Smooth muscle cell (in vitro differentiated cells): ENCODE data around the gene IGF2BP3. TPM values are rescaled to one million over a fixed set of nuclear protein-coding genes. Genes with fewer than 3 reads are reported as not detected.

Experiments used
- DNase-seq: peaks from one replicate; lab custom pipeline; 2025; ENCODE audit not compliant: unreplicated experiment; lab: John Stamatoyannopoulos, UW
- H2AFZ ChIP-seq: fragments of 200-600 bp; sonication (generic); 2 replicates; pipeline ENCODE4 v1.6.0; 2016; ENCODE audit warnings: antibody characterized with exemption, low read depth, mild to moderate bottlenecking
- H3F3A ChIP-seq: fragments of 200-600 bp; sonication (generic); 2 replicates; pipeline ENCODE4 v1.6.0; 2017; ENCODE audit warnings: antibody characterized with exemption, low read depth
- H3K27ac ChIP-seq: fragments of 200-600 bp; sonication (generic); 2 replicates; pipeline ENCODE4 v1.5.1; 2016; ENCODE audit warnings: low read depth, mild to moderate bottlenecking
- H3K27me3 ChIP-seq: fragments of 200-600 bp; sonication (generic); 2 replicates; pipeline ENCODE4 v1.6.1; 2016; ENCODE audit warnings: low read depth, mild to moderate bottlenecking
- H3K36me3 ChIP-seq: fragments of 200-600 bp; sonication (generic); 2 replicates; pipeline ENCODE4 v1.5.1; 2016; ENCODE audit warnings: low read depth
- H3K4me1 ChIP-seq: fragments of 200-600 bp; sonication (generic); 2 replicates; pipeline ENCODE4 v1.5.1; 2016; ENCODE audit warnings: low read depth
- H3K4me2 ChIP-seq: fragments of 200-600 bp; sonication (generic); 2 replicates; pipeline ENCODE4 v1.6.0; 2016; ENCODE audit warnings: mild to moderate bottlenecking
- H3K4me3 ChIP-seq: fragments of 200-600 bp; sonication (generic); 2 replicates; pipeline ENCODE4 v1.5.1; 2016; ENCODE audit warnings: mild to moderate bottlenecking
- H3K79me2 ChIP-seq: fragments of 200-600 bp; sonication (generic); 2 replicates; pipeline ENCODE4 v1.6.0; 2016; ENCODE audit warnings: low read depth, mild to moderate bottlenecking
- H3K9ac ChIP-seq: fragments of 200-600 bp; sonication (generic); 2 replicates; pipeline ENCODE4 v1.6.0; 2016; ENCODE audit warnings: low read depth
- H3K9me3 ChIP-seq: fragments of 200-600 bp; sonication (generic); replicated peaks from 2 replicates; pipeline ENCODE4 v1.5.1; 2016; ENCODE audit warnings: low read depth
- H4K20me1 ChIP-seq: fragments of 200-600 bp; sonication (generic); 2 replicates; pipeline ENCODE4 v1.6.0; 2016; ENCODE audit warnings: low read depth
- WGBS: methylation state at CpG from one replicate; pipeline ENCODE4 v1.1.7; 2016; ENCODE audit warnings: low lambda C conversion rate; 5-methylcytosine and 5-hydroxymethylcytosine counted together
- polyA plus RNA-seq: library from polyadenylated mRNA; unstranded; fragments of >200 nt; fragmentation: Nextera tagmentation; extraction: Ambion mirVana; gene quantifications from 2 replicates; pipeline ENCODE4 v1.2.1, GENCODE V29; 2016
- total RNA-seq: library from RNA; depleted of rRNA; stranded (reverse); fragments of >200 nt; gene quantifications from 2 replicates; pipeline ENCODE4 v1.2.3, GENCODE V29; 2014
- TF ChIP-seq, protein P1 (sequence below): fragments of 200-600 bp; sonication (generic); IDR thresholded peaks from 2 replicates; pipeline ENCODE4 v1.5.1; 2017; ENCODE audit warnings: borderline replicate concordance, mild to moderate bottlenecking, antibody characterized with exemption; ENCODE audit not compliant: insufficient read depth, poor library complexity, severe bottlenecking

Gene IGF2BP3
- total and polyA plus RNA-seq, 2 experiments from 2014 or later: 7.9 to 35.2 TPM

DNA sequence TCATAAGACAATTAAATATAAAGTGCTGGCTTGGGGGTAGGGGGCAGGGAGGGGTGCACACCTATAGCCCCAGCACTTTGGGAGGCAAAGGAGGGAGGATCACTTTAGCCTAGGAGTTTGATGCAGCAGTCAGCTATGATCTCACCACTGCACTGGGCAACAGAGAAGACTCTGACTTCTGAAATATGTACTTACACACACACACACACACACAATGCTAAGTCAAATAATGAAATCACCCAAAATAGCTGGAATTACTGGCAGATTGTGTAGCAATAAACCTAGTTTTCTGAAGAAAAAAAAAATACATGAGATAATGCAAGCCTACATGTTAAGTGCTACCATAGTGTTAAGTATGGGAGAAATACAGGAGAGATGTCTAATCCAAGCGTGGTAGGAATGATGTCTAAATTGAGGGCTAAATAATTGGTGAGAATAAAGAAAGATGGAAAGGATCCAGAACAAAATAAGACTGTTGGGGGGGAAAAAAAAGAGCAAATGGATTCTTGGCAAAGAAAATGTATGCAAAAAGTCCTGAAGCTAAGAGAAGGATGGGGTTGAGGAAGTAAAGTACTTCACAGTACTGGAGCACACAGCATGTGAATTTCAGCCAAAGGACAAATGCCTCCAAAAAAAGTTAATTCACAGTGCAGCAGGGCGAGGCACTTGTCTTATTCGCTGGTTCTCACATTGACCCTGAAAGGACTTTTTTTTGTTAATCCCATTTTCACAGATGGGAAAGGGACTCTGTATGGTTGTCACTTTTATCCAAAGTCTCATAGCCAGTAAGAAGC lies 73.9 kb downstream of the IGF2BP3 start:
- Histone ChIP-seq H3K4me1 (peaks cover 7% of the 10 kb centered on the region), H3K4me2 (no peak overlapping the region), H3K27me3 (no peaks in the 10 kb centered on the region), H3K36me3 (no peaks in the 10 kb centered on the region), H3K9ac (no peak overlapping the region), H3F3A (no peaks in the 10 kb centered on the region), H3K9me3 (no peaks in the 10 kb centered on the region), H2AFZ (no peak overlapping the region), H3K79me2 (peaks cover 3% of the 10 kb centered on the region), H4K20me1 (peaks cover 39% of the 10 kb centered on the region), H3K27ac (no peak overlapping the region), H3K4me3 (no peak overlapping the region)
- 94% methylated on average over 3 of the region's 3 CpGs for WGBS
- TF ChIP-seq, protein P1, sequence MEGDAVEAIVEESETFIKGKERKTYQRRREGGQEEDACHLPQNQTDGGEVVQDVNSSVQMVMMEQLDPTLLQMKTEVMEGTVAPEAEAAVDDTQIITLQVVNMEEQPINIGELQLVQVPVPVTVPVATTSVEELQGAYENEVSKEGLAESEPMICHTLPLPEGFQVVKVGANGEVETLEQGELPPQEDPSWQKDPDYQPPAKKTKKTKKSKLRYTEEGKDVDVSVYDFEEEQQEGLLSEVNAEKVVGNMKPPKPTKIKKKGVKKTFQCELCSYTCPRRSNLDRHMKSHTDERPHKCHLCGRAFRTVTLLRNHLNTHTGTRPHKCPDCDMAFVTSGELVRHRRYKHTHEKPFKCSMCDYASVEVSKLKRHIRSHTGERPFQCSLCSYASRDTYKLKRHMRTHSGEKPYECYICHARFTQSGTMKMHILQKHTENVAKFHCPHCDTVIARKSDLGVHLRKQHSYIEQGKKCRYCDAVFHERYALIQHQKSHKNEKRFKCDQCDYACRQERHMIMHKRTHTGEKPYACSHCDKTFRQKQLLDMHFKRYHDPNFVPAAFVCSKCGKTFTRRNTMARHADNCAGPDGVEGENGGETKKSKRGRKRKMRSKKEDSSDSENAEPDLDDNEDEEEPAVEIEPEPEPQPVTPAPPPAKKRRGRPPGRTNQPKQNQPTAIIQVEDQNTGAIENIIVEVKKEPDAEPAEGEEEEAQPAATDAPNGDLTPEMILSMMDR: no peak
- no peak for DNase-seq

DNA sequence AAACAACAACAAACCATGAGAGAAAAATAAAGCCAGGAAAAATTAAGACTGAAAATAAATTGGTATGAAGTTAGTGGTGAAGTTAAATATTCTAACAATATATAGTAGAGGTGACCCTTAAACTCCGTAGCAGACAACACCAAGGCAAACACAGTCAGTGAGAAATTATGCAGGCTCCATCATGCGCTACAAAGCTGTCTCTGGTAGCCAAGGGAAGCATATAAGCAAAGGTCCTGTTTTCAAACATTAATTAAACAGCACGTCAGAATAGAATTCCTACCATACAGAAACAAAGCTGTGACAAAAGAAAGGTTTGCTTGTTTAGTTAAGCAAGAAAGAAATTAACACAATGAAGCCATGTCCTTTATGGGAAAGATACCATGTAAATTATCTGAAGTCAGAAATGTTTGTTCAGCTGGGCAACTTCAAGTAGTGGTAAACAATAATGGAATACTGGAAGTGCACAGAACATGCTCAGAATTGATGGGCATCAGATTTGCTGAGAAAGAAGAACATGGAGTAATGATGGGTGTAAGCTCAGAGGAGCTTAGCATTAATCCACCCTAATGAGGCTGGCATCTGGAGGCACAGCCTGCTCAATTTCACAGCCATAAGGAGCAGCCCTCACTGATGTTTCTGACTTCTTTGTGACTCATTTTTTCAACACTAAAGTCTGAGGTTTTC lies 75.7 kb downstream of the IGF2BP3 start:
- no peaks in the 10 kb centered on the region for H3K79me2 ChIP-seq
- H3K4me3 ChIP-seq: no peak overlapping the region
- H3F3A ChIP-seq: no peaks in the 10 kb centered on the region
- WGBS: 65% methylated on average over 3 of the region's 3 CpGs
- DNase-seq: no peak
- no peaks in the 10 kb centered on the region for H3K9me3 ChIP-seq
- no peaks in the 10 kb centered on the region for H3K36me3 ChIP-seq
- H3K27ac ChIP-seq: no peak overlapping the region
- peaks cover 7% of the 10 kb centered on the region for H3K4me1 ChIP-seq
- H2AFZ ChIP-seq: no peak overlapping the region
- no peak overlapping the region for H3K4me2 ChIP-seq
- peaks cover 47% of the 10 kb centered on the region for H4K20me1 ChIP-seq
- no peak overlapping the region for H3K9ac ChIP-seq
- H3K27me3 ChIP-seq: no peaks in the 10 kb centered on the region
- TF ChIP-seq, protein P1: no peak

DNA sequence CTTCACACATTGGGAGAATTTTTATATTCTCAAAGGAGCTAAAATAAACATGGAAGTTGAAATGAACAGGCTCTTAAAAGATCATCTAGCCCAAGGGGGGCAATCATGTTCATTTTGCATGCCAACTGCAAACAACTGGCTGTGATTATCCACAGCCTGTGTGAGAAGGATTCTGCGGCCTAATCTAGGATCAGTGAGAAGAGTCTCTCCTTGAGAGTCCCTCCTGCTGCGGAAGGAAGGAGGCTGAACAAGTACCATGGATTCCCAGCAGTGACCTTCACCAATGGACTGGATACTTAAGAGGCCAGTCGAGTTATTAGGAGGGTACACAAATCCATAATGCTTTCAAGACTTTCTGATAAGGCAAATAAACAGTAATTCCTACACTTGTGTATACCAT lies 76.7 kb downstream of the IGF2BP3 start:
- no peak overlapping the region for H3K4me3 ChIP-seq
- H4K20me1 ChIP-seq: peaks cover 53% of the 10 kb centered on the region
- no peaks in the 10 kb centered on the region for H3K27me3 ChIP-seq
- WGBS: 96% methylated on average over 3 of the region's 3 CpGs
- no peaks in the 10 kb centered on the region for H3K9me3 ChIP-seq
- H3K36me3 ChIP-seq: no peaks in the 10 kb centered on the region
- H3K4me2 ChIP-seq: no peak overlapping the region
- DNase-seq: no peak
- no peaks in the 10 kb centered on the region for H3K79me2 ChIP-seq
- H3F3A ChIP-seq: no peaks in the 10 kb centered on the region
- H2AFZ ChIP-seq: no peak overlapping the region
- TF ChIP-seq, protein P1: no peak
- no peak overlapping the region for H3K27ac ChIP-seq
- H3K9ac ChIP-seq: no peak overlapping the region
- H3K4me1 ChIP-seq: peaks cover 7% of the 10 kb centered on the region

DNA sequence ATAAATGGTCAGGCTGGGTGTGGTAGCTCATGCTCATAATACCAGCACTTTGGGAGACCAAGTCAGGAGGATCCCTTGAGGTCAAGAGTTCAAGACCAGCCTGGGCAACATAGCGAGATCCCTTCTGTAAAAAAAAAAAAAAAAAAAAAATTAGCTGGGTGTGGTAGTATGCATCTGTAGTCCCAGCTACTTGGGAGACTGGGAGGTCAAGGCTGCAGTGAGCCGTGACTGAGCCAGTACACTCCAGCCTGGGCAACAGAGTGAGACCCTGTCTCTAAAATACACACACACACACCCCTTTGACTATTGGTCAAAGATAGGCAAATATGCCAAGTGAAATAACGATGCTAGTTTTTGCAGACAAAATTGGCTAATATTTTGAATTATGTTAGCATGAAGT lies 80.6 kb downstream of the IGF2BP3 start:
- H3K79me2 ChIP-seq: peaks cover 13% of the 10 kb centered on the region
- H3K9ac ChIP-seq: no peak overlapping the region
- H3K4me2 ChIP-seq: no peak overlapping the region
- DNase-seq: no peak
- H3F3A ChIP-seq: no peaks in the 10 kb centered on the region
- H3K4me3 ChIP-seq: no peak overlapping the region
- no peak overlapping the region for H2AFZ ChIP-seq
- no peaks in the 10 kb centered on the region for H3K4me1 ChIP-seq
- no peaks in the 10 kb centered on the region for H3K27me3 ChIP-seq
- no peak overlapping the region for H3K27ac ChIP-seq
- H4K20me1 ChIP-seq: peaks cover 34% of the 10 kb centered on the region
- H3K9me3 ChIP-seq: no peaks in the 10 kb centered on the region
- TF ChIP-seq, protein P1: no peak
- 96% methylated on average over 3 of the region's 3 CpGs for WGBS
- H3K36me3 ChIP-seq: no peaks in the 10 kb centered on the region
